SH-SY5Y (cell line): Measurements from ENCODE around the gene PCNX2.

ENCODE experiments used
- GATA2 ChIP-seq: IDR thresholded peaks from 2 replicates; pipeline ENCODE4 v1.6.1; 2011; ENCODE audit warnings: mild to moderate bottlenecking, low read depth, low read length
- GATA3 ChIP-seq: IDR thresholded peaks from 2 replicates; pipeline ENCODE4 v1.6.1; 2011; ENCODE audit warnings: low read depth, mild to moderate bottlenecking, low read length, moderate library complexity

PCNX2 gene

GRCh38 chr1:232962761-232963745 lies 332.5 kb downstream of the PCNX2 start:
- TF ChIP-seq GATA3 (no peak), GATA2 (no peak)

- TF ChIP-seq GATA2 (no peak), GATA3 (no peak)
Measured at GRCh38 chr1:232958067-232958466, 337.5 kb downstream of the PCNX2 start.

GRCh38 chr1:232956081-232956480 lies 339.4 kb downstream of the PCNX2 start:
- TF ChIP-seq GATA3 (no peak), GATA2 (no peak)

GRCh38 chr1:232954594-232955365 lies 340.7 kb downstream of the PCNX2 start:
- TF ChIP-seq GATA3: no peak
- TF ChIP-seq GATA2: no peak

GRCh38 chr1:232952514-232953499 lies 342.7 kb downstream of the PCNX2 start:
- TF ChIP-seq GATA3 (no peak), GATA2 (peak; percentile 6; the same call in 1 of the 2 replicates)

GRCh38 chr1:232951605-232952004 lies 343.9 kb downstream of the PCNX2 start:
- TF ChIP-seq GATA3 (no peak), GATA2 (no peak)

- TF ChIP-seq GATA3 (no peak), GATA2 (no peak)
Measured at GRCh38 chr1:232951180-232951579, 344.3 kb downstream of the PCNX2 start.

- no peak for TF ChIP-seq GATA3
- TF ChIP-seq GATA2: no peak; the same call in 1 of the 2 replicates
Measured at GRCh38 chr1:232950197-232951176, 345.0 kb downstream of the PCNX2 start, which contains the start of gene NTPCR. Gene NTPCR (plus strand): TSS chr1:232950611. CDS start chr1:232950711, 100 bp downstream.

GRCh38 chr1:232949636-232950196 lies 345.8 kb downstream of the PCNX2 start:
- TF ChIP-seq GATA3 (no peak), GATA2 (no peak)

- TF ChIP-seq GATA3: no peak
- TF ChIP-seq GATA2: no peak
Measured at GRCh38 chr1:232944347-232944746, 351.2 kb downstream of the PCNX2 start.

GRCh38 chr1:232943679-232944252 lies 351.8 kb downstream of the PCNX2 start:
- no peak for TF ChIP-seq GATA3

- TF ChIP-seq GATA3: no peak
- TF ChIP-seq GATA2: no peak
Measured at GRCh38 chr1:232942413-232943294, 352.9 kb downstream of the PCNX2 start.
